Transverse colon (tissue), 4 donors: Measurements from ENCODE around the gene DPH6. TPM values are rescaled to one million over a fixed set of nuclear protein-coding genes. Genes with fewer than 3 reads are reported as not detected.

Experiments
- DNase-seq: peaks from one replicate; pipeline ENCODE4 v3.0.0-alpha.2; 2019
- H3K27ac ChIP-seq, 4 donors: fragments of 200-600 bp; sonication (generic); 2 replicates each; pipeline ENCODE4 v1.5.1; 2016 to 2018; ENCODE audit warnings: inconsistent platforms in 4 of 4
- H3K27me3 ChIP-seq: fragments of 200-600 bp; sonication (generic); 2 replicates; pipeline ENCODE4 v1.5.1; 2017; ENCODE audit warnings: inconsistent platforms
- H3K36me3 ChIP-seq, 4 donors: fragments of 200-600 bp; sonication (generic); 2 replicates each; pipeline ENCODE4 v1.5.1; 2017 to 2019; ENCODE audit warnings: inconsistent platforms in 4 of 4
- H3K4me1 ChIP-seq, 4 donors: fragments of 200-600 bp; sonication (generic); 2 replicates each; pipeline ENCODE4 v1.5.1; 2017 to 2020; ENCODE audit warnings: inconsistent platforms in 4 of 4
- H3K4me3 ChIP-seq, 4 donors: fragments of 200-600 bp; sonication (generic); 1 replicate in 1 of 4; 2 replicates in 3 of 4; pipeline versions ENCODE4 v1.5.1 to v1.6.1; 2017 to 2019; ENCODE audit warnings: inconsistent platforms in 4 of 4
- H3K9me3 ChIP-seq, 2 donors: fragments of 200-600 bp; sonication (generic); 2 replicates each; pipeline ENCODE4 v1.5.1; 2017 to 2019; ENCODE audit warnings: inconsistent platforms in 2 of 2
- CTCF ChIP-seq, 5 experiments: fragments of 200-600 bp in 3 of 5; fragments of 450-650 bp in 2 of 5; sonication (generic) in 3 of 5; IDR thresholded peaks; 1 replicate in 2 of 5; 2 replicates in 3 of 5; pipeline ENCODE4 v1.5.1; 2016 to 2017; ENCODE audit warnings: antibody characterized with exemption in 5 of 5, inconsistent platforms in 3 of 5, mild to moderate bottlenecking in 2 of 5, moderate library complexity in 1 of 5
- EP300 ChIP-seq: sonication (generic); formaldehyde crosslinking; IDR thresholded peaks from one replicate; pipeline ENCODE4 v1.6.1; 2017; ENCODE audit warnings: antibody characterized with exemption, low read depth
- POLR2A ChIP-seq: fragments of 450-650 bp; IDR thresholded peaks from one replicate; pipeline ENCODE4 v1.6.1; 2016; ENCODE audit warnings: antibody characterized with exemption, mild to moderate bottlenecking, moderate library complexity
- POLR2AphosphoS5 ChIP-seq, 3 donors: sonication (generic); formaldehyde crosslinking; IDR thresholded peaks; one replicate each; pipeline ENCODE4 v1.6.1; 2016; ENCODE audit warnings: antibody characterized with exemption in 3 of 3
- WGBS, 2 donors: methylation state at CpG; one replicate each; pipeline ENCODE4 v1.1.5; 2018; ENCODE audit warnings: low coverage in 1 of 2; 5-methylcytosine and 5-hydroxymethylcytosine counted together
- in situ Hi-C, 4 donors: fragments of 200-750 bp; cut with MboI; loops; one replicate each; pipeline versions ENCODE4 v1.15.0 to v1.15.1; 2017; ENCODE audit warnings: low sequenced_read_pairs in 3 of 4, low pct_ligation_motif_present in 1 of 4, low pct_unique_long_range_greater_than_20kb in 1 of 4
- intact Hi-C: fragments of 100-400 bp; cut with DNase I; formaldehyde crosslinking; loops from one replicate; pipeline ENCODE4 v1.15.1; 2023; ENCODE audit warnings: low total_unique reads
- total RNA-seq, 4 donors: library from RNA; depleted of rRNA; stranded (reverse); fragments of >200 nt; gene quantifications; one replicate each; pipeline ENCODE4 v1.1.0, GENCODE V29; 2016

The DPH6 gene
- total RNA-seq, 4 donors from 2014 or later, result 20.6 to 76.7 (median 39.9) TPM

DNA sequence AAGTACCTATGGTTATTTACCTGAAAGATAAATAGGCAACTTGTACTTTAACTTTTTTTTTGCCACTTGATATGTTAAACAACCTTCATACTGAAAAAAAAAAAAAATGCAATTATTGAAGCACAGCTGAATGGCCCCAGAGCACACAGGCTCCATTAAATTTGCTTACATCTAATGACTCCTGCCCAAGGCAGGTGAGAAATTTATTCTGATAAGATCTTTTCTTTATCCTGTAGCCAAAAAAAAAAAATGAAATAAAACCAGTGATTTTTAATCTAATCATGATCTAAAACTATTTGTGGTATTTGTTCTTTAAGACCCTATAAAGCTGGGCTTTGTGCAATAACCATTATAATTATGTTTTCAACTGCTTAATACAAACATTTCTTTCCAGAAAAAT lies 115.7 kb downstream of the DPH6 start:
- no peak for DNase-seq
- no peak overlapping the region for H3K4me3 ChIP-seq
- H3K9me3 ChIP-seq, result no peaks in the 10 kb centered on the region
- no peaks in the 10 kb centered on the region for H3K36me3 ChIP-seq
- no peak overlapping the region for H3K27ac ChIP-seq
- H3K4me1 ChIP-seq, result peaks cover 0 to 7% (median 1%) of the 10 kb centered on the region in 4 donors
- in situ Hi-C loops (loop anchor here in 3 of 4 donors (25.0 kb wide), 2 partner anchors 143 to 343 kb away; partner anchors contain the start of gene NANOGP8 (in 2 of the 3)), intact Hi-C loops (no loop called here)
- TF ChIP-seq CTCF (IDR thresholded peaks at IDR 0.05), result no peak
- TF ChIP-seq EP300, result no peak
- TF ChIP-seq POLR2AphosphoS5 (IDR thresholded peaks at IDR 0.05), result no peak
- TF ChIP-seq POLR2A, result no peak
- no peaks in the 10 kb centered on the region for H3K27me3 ChIP-seq

- H3K4me3 ChIP-seq, result no peak overlapping the region
- TF ChIP-seq POLR2AphosphoS5 (IDR thresholded peaks at IDR 0.05) (no peak), POLR2A (no peak), EP300 (no peak), CTCF (IDR thresholded peaks at IDR 0.05) (no peak)
- H3K27me3 ChIP-seq, result no peaks in the 10 kb centered on the region
- in situ Hi-C loops (loop anchor here in 3 of 4 donors (25.0 kb wide), 2 partner anchors 140 to 340 kb away; partner anchors contain the start of gene NANOGP8 (in 2 of the 3)), intact Hi-C loops (no loop called here)
- no peak overlapping the region for H3K27ac ChIP-seq
- H3K9me3 ChIP-seq, result peaks cover 0 to 7% of the 10 kb centered on the region in 2 donors
- H3K36me3 ChIP-seq, result no peaks in the 10 kb centered on the region
- H3K4me1 ChIP-seq, result peaks cover 0 to 7% (median 1%) of the 10 kb centered on the region in 4 donors
- no peak for DNase-seq
These were observed 118.5 kb downstream of the DPH6 start for GRCh38 chr15:35427496-35427895.

DNA sequence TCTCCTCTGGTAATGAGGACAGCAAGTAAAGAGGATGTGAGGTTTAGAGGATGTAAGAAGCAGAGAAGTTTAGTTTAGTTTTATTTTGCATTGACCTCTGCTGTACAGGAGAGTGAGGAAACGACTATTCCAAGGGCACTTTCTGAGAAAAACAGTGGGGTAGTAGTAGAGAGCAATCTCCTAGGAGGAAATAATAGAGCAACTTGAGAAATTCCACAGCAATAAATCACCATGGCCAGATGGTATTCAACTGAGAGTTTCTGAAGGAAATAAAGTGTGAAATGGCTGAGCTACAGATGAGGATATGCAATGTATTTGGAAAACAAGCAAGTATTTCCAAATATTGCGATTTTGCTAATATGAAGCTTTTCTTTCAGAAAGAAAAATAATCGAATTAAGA lies 118.9 kb downstream of the DPH6 start:
- Histone ChIP-seq H3K4me1 (peaks cover 0 to 7% (median 1%) of the 10 kb centered on the region in 4 donors), H3K9me3 (peaks cover 0 to 7% of the 10 kb centered on the region in 2 donors), H3K27me3 (no peaks in the 10 kb centered on the region), H3K36me3 (no peaks in the 10 kb centered on the region), H3K4me3 (no peak overlapping the region), H3K27ac (no peak overlapping the region)
- no peak for DNase-seq
- 49 to 65% methylated on average over 3 of the region's 3 CpGs for WGBS, 2 donors
- intact Hi-C loops, result no loop called here
- TF ChIP-seq POLR2AphosphoS5 (IDR thresholded peaks at IDR 0.05) (no peak), POLR2A (no peak), CTCF (IDR thresholded peaks at IDR 0.05) (no peak), EP300 (no peak)
- in situ Hi-C loops, result loop anchor here in 3 of 4 donors (25.0 kb wide), 2 partner anchors 140 to 340 kb away; partner anchors contain the start of gene NANOGP8 (in 2 of the 3)

GRCh38 chr15:35410775-35411174 lies 135.2 kb downstream of the DPH6 start:
- H3K36me3 ChIP-seq, result no peaks in the 10 kb centered on the region
- 29 to 44% methylated on average over 1 of the region's 1 CpG for WGBS, 2 donors
- no peaks in the 10 kb centered on the region for H3K27me3 ChIP-seq
- no peak overlapping the region for H3K27ac ChIP-seq
- no peak for DNase-seq
- peaks cover 0 to 6% (median 0%) of the 10 kb centered on the region in 4 donors for H3K4me1 ChIP-seq
- intact Hi-C loops, result no loop called here
- H3K9me3 ChIP-seq, result no peaks in the 10 kb centered on the region
- H3K4me3 ChIP-seq, result no peak overlapping the region
- TF ChIP-seq POLR2AphosphoS5 (IDR thresholded peaks at IDR 0.05) (no peak), POLR2A (no peak), EP300 (no peak), CTCF (IDR thresholded peaks at IDR 0.05) (no peak)
- in situ Hi-C loops, result no loop called here
